HepG2 (cell line): Measurements from ENCODE around the gene CDK6. TPM values are rescaled to one million over a fixed set of nuclear protein-coding genes. Genes with fewer than 3 reads are reported as not detected.

ENCODE experiments used
- ATAC-seq: fragments of 200-7000 bp; cut with Tn5 transposase; 3 replicates; pipeline ENCODE4 v1.9.1; 2020; ENCODE audit warnings: mild to moderate bottlenecking, moderate library complexity
- BruUV-seq: library from RNA; stranded (reverse); fragments of 400-500 nt; replicated peaks from 2 replicates; lab custom pipeline; 2021; lab: Mats Ljungman, UMichigan
- CTCF ChIA-PET: fragments of 300-600 bp; formaldehyde crosslinking; extraction: SDS; loops from one replicate; lab custom pipeline; 2021; ENCODE audit warnings: low total read pairs, inconsistent platforms, low intra/inter-chr PET ratio; lab: Yijun Ruan, JAX
- POLR2A ChIA-PET: fragments of 350-600 bp; sonication (Branson Sonifier 250); formaldehyde crosslinking; loops from one replicate; lab custom pipeline; 2020; ENCODE audit warnings: antibody characterized with exemption, inconsistent platforms; lab: Yijun Ruan, JAX
- DNase-seq: peaks from one replicate; pipeline ENCODE4 v3.0.0-alpha.2; 2015; ENCODE audit warnings: low spot score
- FAIRE-seq: peaks from 3 replicates; lab custom pipeline; 2011; peaks lifted over from hg19 to GRCh38; lab: Jason Lieb, UNC
- H2AFZ ChIP-seq: one replicate; pipeline ENCODE4 v1.6.1; 2011; ENCODE audit warnings: low read length, inconsistent platforms
- H3K27ac ChIP-seq: fragments of 300-600 bp; 3 replicates; pipeline ENCODE4 v1.8.0; 2011; ENCODE audit warnings: mixed run types, mild to moderate bottlenecking, mixed read lengths, low read length, inconsistent platforms; ENCODE audit not compliant: insufficient read depth; ENCODE audit errors: extremely low read length
- H3K27me3 ChIP-seq, 2 experiments: fragments of 200-600 bp in 1 of 2; 2 replicates in 1 of 2; 3 replicates in 1 of 2; pipeline versions ENCODE4 v1.6.0 to v1.8.0; 2011; ENCODE audit warnings: low read length in 2 of 2, mild to moderate bottlenecking in 2 of 2, moderate library complexity in 2 of 2, inconsistent platforms in 1 of 2; ENCODE audit not compliant: insufficient read depth in 2 of 2, control insufficient read depth in 1 of 2
- H3K36me3 ChIP-seq, 2 experiments: fragments of 200-600 bp in 1 of 2; replicated peaks in 1 of 2; 2 replicates in 1 of 2; 3 replicates in 1 of 2; pipeline versions ENCODE4 v1.5.1 to v1.8.0; 2011; ENCODE audit warnings: low read length in 2 of 2, inconsistent platforms in 1 of 2; ENCODE audit not compliant: insufficient read depth in 2 of 2, control insufficient read depth in 1 of 2
- H3K4me1 ChIP-seq: 2 replicates; pipeline ENCODE4 v1.5.1; 2012; ENCODE audit warnings: low read length, inconsistent platforms; ENCODE audit not compliant: insufficient read depth
- H3K4me2 ChIP-seq: 2 replicates; pipeline ENCODE4 v1.6.0; 2011; ENCODE audit warnings: low read depth, low read length, inconsistent platforms
- H3K4me3 ChIP-seq, 3 experiments: fragments of 200-600 bp in 1 of 3; sonication (generic), shearing (Covaris generic) in 1 of 3; replicated peaks in 1 of 3; 2 replicates each; pipeline ENCODE4 v1.5.1; 2011 to 2016; ENCODE audit warnings: low read length in 3 of 3, inconsistent platforms in 2 of 3, low read depth in 2 of 3, mild to moderate bottlenecking in 2 of 3, control low read depth in 1 of 3, mixed read lengths in 1 of 3; ENCODE audit not compliant: insufficient read depth in 1 of 3
- H3K79me2 ChIP-seq: one replicate; pipeline ENCODE4 v1.6.1; 2011; ENCODE audit warnings: low read length, inconsistent platforms; ENCODE audit not compliant: insufficient read depth
- H3K9ac ChIP-seq: 2 replicates; pipeline ENCODE4 v1.6.0; 2011; ENCODE audit warnings: mild to moderate bottlenecking, low read depth, low read length, inconsistent platforms; ENCODE audit not compliant: insufficient read depth
- H3K9me3 ChIP-seq: 2 replicates; pipeline ENCODE4 v1.5.1; 2012; ENCODE audit warnings: mild to moderate bottlenecking, low read length
- H4K20me1 ChIP-seq: 2 replicates; pipeline ENCODE4 v1.6.0; 2011; ENCODE audit warnings: inconsistent platforms, mild to moderate bottlenecking, low read length, moderate library complexity; ENCODE audit not compliant: insufficient read depth
- ARHGAP35 ChIP-seq: sonication (generic); formaldehyde crosslinking; IDR thresholded peaks from 2 replicates; pipeline ENCODE4 v1.9.0; 2022; ENCODE audit warnings: mild to moderate bottlenecking, inconsistent platforms, moderate library complexity, missing genetic modification reagents, borderline replicate concordance
- BCL6 ChIP-seq: IDR thresholded peaks from 2 replicates; pipeline ENCODE4 v1.6.1; 2016; ENCODE audit warnings: missing genetic modification reagents, missing compliant biosample characterization
- CEBPG ChIP-seq: IDR thresholded peaks from 2 replicates; pipeline ENCODE4 v1.6.1; 2016
- CERS6 ChIP-seq: sonication (generic); formaldehyde crosslinking; IDR thresholded peaks from 2 replicates; pipeline ENCODE4 v1.5.0; 2020; ENCODE audit warnings: missing genetic modification reagents
- ELF3 ChIP-seq: IDR thresholded peaks from 2 replicates; pipeline ENCODE4 v1.6.1; 2016; ENCODE audit warnings: missing genetic modification reagents, missing compliant biosample characterization
- FOXA1 ChIP-seq, 2 experiments: fragments of 450-650 bp in 1 of 2; sonication (generic) in 1 of 2; formaldehyde crosslinking in 1 of 2; IDR thresholded peaks; 2 replicates each; pipeline versions ENCODE4 v1.4.0 to v1.6.1; 2016 to 2020; ENCODE audit warnings: missing genetic modification reagents in 1 of 2
- FOXA3 ChIP-seq: IDR thresholded peaks from 2 replicates; pipeline ENCODE4 v1.6.1; 2016; ENCODE audit warnings: missing genetic modification reagents, missing compliant biosample characterization
- FOXK1 ChIP-seq: sonication (generic); formaldehyde crosslinking; IDR thresholded peaks from 2 replicates; pipeline ENCODE4 v1.4.0; 2020; ENCODE audit warnings: low read depth, missing genetic modification reagents, borderline replicate concordance
- HCFC1 ChIP-seq: fragments of 150-350 bp; IDR thresholded peaks from 2 replicates; pipeline ENCODE4 v1.6.1; 2014; ENCODE audit warnings: low read depth, low read length
- HMG20B ChIP-seq: conservative IDR thresholded peaks from 2 replicates; pipeline ENCODE4 v1.6.1; 2016; ENCODE audit warnings: missing genetic modification reagents, missing compliant biosample characterization
- RBM22 ChIP-seq: fragments of 200-400 bp; formaldehyde crosslinking; optimal IDR thresholded peaks from 2 replicates; pipeline ENCODE3; 2017; ENCODE audit warnings: mild to moderate bottlenecking, low read length, moderate library complexity
- RFX3 ChIP-seq: IDR thresholded peaks from 2 replicates; pipeline ENCODE4 v1.6.1; 2016; ENCODE audit warnings: missing biosample characterization, missing genetic modification reagents
- TAF15 ChIP-seq: fragments of 200-400 bp; formaldehyde crosslinking; IDR thresholded peaks from one replicate; pipeline ENCODE4 v1.6.1; 2018; ENCODE audit warnings: mild to moderate bottlenecking, low read depth, low read length; ENCODE audit not compliant: poor library complexity, severe bottlenecking
- ZNF121 ChIP-seq: sonication (generic); formaldehyde crosslinking; IDR thresholded peaks from 2 replicates; pipeline ENCODE4 v1.5.0; 2020; ENCODE audit warnings: mild to moderate bottlenecking, missing genetic modification reagents
- ZNF281 ChIP-seq: sonication (generic); formaldehyde crosslinking; IDR thresholded peaks from 2 replicates; pipeline ENCODE4 v1.4.0; 2020; ENCODE audit warnings: missing genetic modification reagents, borderline replicate concordance
- ZNF550 ChIP-seq: sonication (generic); formaldehyde crosslinking; IDR thresholded peaks from 2 replicates; pipeline ENCODE4 v1.4.0; 2020; ENCODE audit warnings: mild to moderate bottlenecking, missing genetic modification reagents, borderline replicate concordance
- ZNF720 ChIP-seq: sonication (generic); formaldehyde crosslinking; IDR thresholded peaks from 2 replicates; pipeline ENCODE4 v1.4.0; 2020; ENCODE audit warnings: missing genetic modification reagents
- WGBS: methylation state at CpG from one replicate; pipeline ENCODE4 v1.1.6; 2017; ENCODE audit warnings: low lambda C conversion rate; 5-methylcytosine and 5-hydroxymethylcytosine counted together
- in situ Hi-C: cut with HindIII; loops from 2 replicates; pipeline ENCODE4 v1.10.0; 2017; ENCODE audit warnings: low pct_unique_long_range_greater_than_20kb; ENCODE audit not compliant: extremely low pct_ligation_motif_present
- intact Hi-C: fragments of 100-400 bp; cut with micrococcal nuclease; formaldehyde crosslinking; loops from one replicate; pipeline ENCODE4 v1.10.0; 2022; ENCODE audit not compliant: unreplicated experiment
- polyA plus RNA-seq, 8 experiments: library from polyadenylated mRNA; depleted of rRNA in 3 of 8; stranded (reverse) in 7 of 8; unstranded in 1 of 8; fragments of >200 nt; fragmentation: Illumina TruSeq in 4 of 8; extraction: Trizol in 4 of 8; gene quantifications; 2 replicates each; pipeline versions ENCODE4 v1.2.1 to v1.2.3, GENCODE V29; 2011 to 2016; ENCODE audit warnings: low read depth in 4 of 8, missing spikeins in 1 of 8, mixed read lengths in 1 of 8; ENCODE audit not compliant: insufficient read depth in 1 of 8
- total RNA-seq, 5 experiments: library from RNA; depleted of rRNA; stranded (reverse); fragments of >200 nt; fragmentation: Illumina TruSeq; extraction: Trizol; gene quantifications; 2 replicates each; pipeline ENCODE4 v1.2.3, GENCODE V29; 2016; ENCODE audit warnings: low read depth in 1 of 5

CDK6 gene
- total and polyA plus RNA-seq, 2 of the 13 experiments (the other 11 are each of a cell fraction or from before 2014, with no cell fraction given): 34.6 to 90.8 TPM

GRCh38 chr7:92740700-92741126, 95.7 kb downstream of the CDK6 start:
- TF ChIP-seq BCL6 (peak; percentile 89), ZNF720 (CRISPR knock-in tag) (no peak), RBM22 (peak; percentile 18)
- peaks cover 2 to 26% of the 10 kb centered on the region in 2 experiments for H3K36me3 ChIP-seq
- peaks cover 10% of the 10 kb centered on the region for H4K20me1 ChIP-seq
- H3K79me2 ChIP-seq: peaks cover 85% of the 10 kb centered on the region
- ATAC-seq (peak; percentile 41), FAIRE-seq (no peak), DNase-seq (no peak)
- H3K4me3 ChIP-seq: no peak overlapping the region
- no peak overlapping the region for H2AFZ ChIP-seq
- H3K27me3 ChIP-seq: no peaks in the 10 kb centered on the region
- peaks cover 42% of the 10 kb centered on the region for H3K4me1 ChIP-seq
- no TSS peak for BruUV-seq
- no peak overlapping the region for H3K9ac ChIP-seq
- CTCF ChIA-PET: no interaction called here
- no peak overlapping the region for H3K27ac ChIP-seq
- H3K9me3 ChIP-seq: no peaks in the 10 kb centered on the region
- no peak overlapping the region for H3K4me2 ChIP-seq
- WGBS: 91% methylated on average over 6 of the region's 6 CpGs
- intact Hi-C loops: no loop called here
- in situ Hi-C loops: no loop called here
- POLR2A ChIA-PET: interaction anchor here (1.3 kb wide), 1 partner anchor 45 kb away, joined by 3 read pairs; no protein-coding TSS in a partner anchor

GRCh38 chr7:92740134-92740533, 96.2 kb downstream of the CDK6 start:
- no peak overlapping the region for H3K27ac ChIP-seq
- H3K4me2 ChIP-seq: no peak overlapping the region
- H4K20me1 ChIP-seq: peaks cover 10% of the 10 kb centered on the region
- ChIA-PET POLR2A (no interaction called here), CTCF (no interaction called here)
- intact Hi-C loops: no loop called here
- H3K9me3 ChIP-seq: no peaks in the 10 kb centered on the region
- H3K9ac ChIP-seq: no peak overlapping the region
- H3K79me2 ChIP-seq: peaks cover 85% of the 10 kb centered on the region
- ATAC-seq (peak; percentile 59), DNase-seq (no peak), FAIRE-seq (no peak)
- no peaks in the 10 kb centered on the region for H3K27me3 ChIP-seq
- H3K36me3 ChIP-seq: peaks cover 2 to 27% of the 10 kb centered on the region in 2 experiments
- BruUV-seq: no TSS peak
- H3K4me1 ChIP-seq: peaks cover 42% of the 10 kb centered on the region
- no peak overlapping the region for H2AFZ ChIP-seq
- 92% methylated on average over 4 of the region's 4 CpGs for WGBS
- H3K4me3 ChIP-seq: no peak overlapping the region
- in situ Hi-C loops: no loop called here
- peak; percentile 8; the same call in 1 of the 2 replicates for TF ChIP-seq CEBPG (CRISPR knock-in tag)
- no peak for TF ChIP-seq FOXK1
- TF ChIP-seq ZNF550 (CRISPR knock-in tag): no peak
- no peak for TF ChIP-seq FOXA1 (IDR thresholded peaks at IDR 0.05)
- TF ChIP-seq FOXA1 (CRISPR knock-in tag; IDR thresholded peaks at IDR 0.05): peak; percentile 41; the same call in 1 of the 2 replicates
- TF ChIP-seq FOXA3 (CRISPR knock-in tag): 0 out of 2 replicates have a peak, but pooled peaks have one; percentile 14
- TF ChIP-seq ZNF281 (CRISPR knock-in tag): peak; percentile 26; the same call in 1 of the 2 replicates
- TF ChIP-seq ELF3: no peak
- no peak for TF ChIP-seq ARHGAP35 (CRISPR knock-in tag)
- no peak for TF ChIP-seq HMG20B (CRISPR knock-in tag)
- no peak for TF ChIP-seq RFX3 (CRISPR knock-in tag)
- TF ChIP-seq ZNF121 (CRISPR knock-in tag): no peak
- no peak for TF ChIP-seq HCFC1
- no peak for TF ChIP-seq TAF15
- no peak for TF ChIP-seq CERS6 (CRISPR knock-in tag)
